Esophagus (tissue), 2 donors: ENCODE measurements around the gene TECTB. TPM values are rescaled to one million over a fixed set of nuclear protein-coding genes. Genes with fewer than 3 reads are reported as not detected.

Experiments used
- H3K27ac ChIP-seq, 2 donors: one replicate each; pipeline ENCODE4 v1.5.1; 2013; ENCODE audit warnings: low read depth in 2 of 2, mild to moderate bottlenecking in 2 of 2, inconsistent platforms in 1 of 2, low read length in 1 of 2, moderate library complexity in 1 of 2
- H3K27me3 ChIP-seq, 2 donors: one replicate each; pipeline ENCODE4 v1.6.1; 2013; ENCODE audit warnings: low read length in 2 of 2, control low read depth in 1 of 2, mild to moderate bottlenecking in 1 of 2; ENCODE audit not compliant: insufficient read depth in 2 of 2, control insufficient read depth in 1 of 2
- H3K36me3 ChIP-seq, 2 donors: one replicate each; pipeline ENCODE4 v1.6.1; 2013; ENCODE audit warnings: low read length in 1 of 2; ENCODE audit not compliant: control insufficient read depth in 2 of 2, insufficient read depth in 2 of 2
- H3K4me1 ChIP-seq, 2 donors: one replicate each; pipeline ENCODE4 v1.6.1; 2013; ENCODE audit warnings: low read length in 1 of 2; ENCODE audit not compliant: control insufficient read depth in 2 of 2, insufficient read depth in 2 of 2
- H3K4me3 ChIP-seq, 2 donors: one replicate each; pipeline ENCODE4 v1.5.1; 2013; ENCODE audit warnings: low read length in 2 of 2, mild to moderate bottlenecking in 2 of 2, low read depth in 1 of 2, moderate library complexity in 1 of 2
- H3K9me3 ChIP-seq, 2 donors: one replicate each; pipeline ENCODE4 v1.6.1; 2013; ENCODE audit warnings: mild to moderate bottlenecking in 2 of 2, low read depth in 1 of 2, low read length in 1 of 2, moderate library complexity in 1 of 2; ENCODE audit not compliant: control insufficient read depth in 2 of 2, insufficient read depth in 1 of 2
- WGBS, 2 donors: extraction: QIAGEN DNeasy Blood & Tissue Kit; methylation state at CpG; one replicate each; pipeline ENCODE4 v1.1.7; 2013; 5-methylcytosine and 5-hydroxymethylcytosine counted together
- polyA plus RNA-seq, 2 donors: library from polyadenylated mRNA; stranded (reverse); fragments of 200-250 nt; gene quantifications; one replicate each; pipeline ENCODE4 v1.2.3, GENCODE V29; 2013
- donor health status: healthy with polysubstance abuse.
- donor health status: Bipolar disorder and iron deficiency.

Gene TECTB
- polyA plus RNA-seq, 2 donors: not detected

- H3K36me3 ChIP-seq: no peaks in the 10 kb centered on the region
- WGBS, 2 donors: 24 to 27% methylated on average over 10 of the region's 10 CpGs
- H3K27ac ChIP-seq: no peak overlapping the region
Observed at GRCh38 chr10:112314822-112315474, 31.7 kb downstream of the TECTB start.

GRCh38 chr10:112327678-112328077, 44.5 kb downstream of the TECTB start:
- H3K4me1 ChIP-seq: peaks cover 0 to 2% of the 10 kb centered on the region in 2 donors
- H3K27ac ChIP-seq: no peak overlapping the region
- no peaks in the 10 kb centered on the region for H3K36me3 ChIP-seq
- H3K4me3 ChIP-seq: no peak overlapping the region
- 82 to 89% methylated on average over 3 of the region's 3 CpGs for WGBS, 2 donors
- no peaks in the 10 kb centered on the region for H3K27me3 ChIP-seq
- no peaks in the 10 kb centered on the region for H3K9me3 ChIP-seq

More at GRCh38 chr10:112314822-112315474, 31.7 kb downstream of the TECTB start:
- Histone ChIP-seq H3K27me3 (peaks cover 0 to 2% of the 10 kb centered on the region in 2 donors), H3K4me1 (no peaks in the 10 kb centered on the region), H3K4me3 (no peak overlapping the region), H3K9me3 (no peaks in the 10 kb centered on the region)

DNA sequence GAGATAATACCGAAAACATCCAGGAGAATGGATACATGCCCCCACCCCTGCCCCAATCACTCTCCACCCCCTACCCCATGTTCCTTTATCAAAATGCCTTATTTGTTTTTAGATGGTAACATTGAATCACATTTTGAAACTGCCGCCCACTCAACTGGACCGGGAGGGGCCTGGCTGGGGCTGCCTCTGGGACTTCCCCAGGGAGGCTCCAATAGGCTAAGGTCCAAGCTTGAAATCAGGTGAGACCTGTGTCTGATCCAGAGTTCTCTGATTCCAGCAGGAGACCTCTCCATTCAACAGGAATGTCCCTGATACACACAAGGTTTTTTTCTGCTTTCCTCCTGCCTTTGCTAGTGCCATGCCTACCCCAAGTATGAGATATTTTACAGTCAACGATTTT, 47.0 kb downstream of the TECTB start:
- Histone ChIP-seq H3K27me3 (no peaks in the 10 kb centered on the region), H3K9me3 (no peaks in the 10 kb centered on the region), H3K4me3 (no peak overlapping the region), H3K4me1 (peaks cover 0 to 2% of the 10 kb centered on the region in 2 donors), H3K36me3 (no peaks in the 10 kb centered on the region), H3K27ac (no peak overlapping the region)
- WGBS, 2 donors: 38 to 50% methylated on average over 4 of the region's 4 CpGs

DNA sequence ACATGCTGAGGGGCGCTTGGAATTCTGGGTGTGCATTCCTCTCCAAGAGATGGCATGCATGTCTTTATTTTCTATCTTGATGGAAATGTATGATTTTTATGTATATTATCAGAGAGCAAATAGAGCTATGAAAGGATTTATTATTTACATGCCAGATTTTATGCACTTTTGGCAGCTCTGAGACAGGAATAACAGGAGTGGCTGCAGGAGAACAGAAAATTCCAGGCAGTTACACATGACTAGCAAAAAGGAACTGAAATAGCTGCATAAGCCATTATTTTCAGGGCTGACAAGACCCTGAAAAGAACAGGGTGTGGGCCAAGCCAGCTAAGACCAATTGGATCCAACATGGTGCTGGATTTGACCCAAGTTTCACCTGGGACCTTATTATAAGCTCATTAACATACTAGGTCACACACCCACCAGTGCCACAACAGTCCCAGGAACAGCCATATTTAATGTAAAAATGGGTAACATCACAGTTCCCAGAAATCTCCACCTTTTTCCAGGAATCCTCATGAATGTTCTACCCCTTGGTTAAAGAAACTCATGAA, 47.5 kb downstream of the TECTB start:
- Histone ChIP-seq H3K27ac (no peak overlapping the region), H3K4me1 (peaks cover 0 to 2% of the 10 kb centered on the region in 2 donors), H3K4me3 (no peak overlapping the region), H3K36me3 (no peaks in the 10 kb centered on the region), H3K9me3 (no peaks in the 10 kb centered on the region), H3K27me3 (no peaks in the 10 kb centered on the region)
- WGBS, 2 donors: 48 to 63% methylated on average over 1 of the region's 1 CpG

DNA sequence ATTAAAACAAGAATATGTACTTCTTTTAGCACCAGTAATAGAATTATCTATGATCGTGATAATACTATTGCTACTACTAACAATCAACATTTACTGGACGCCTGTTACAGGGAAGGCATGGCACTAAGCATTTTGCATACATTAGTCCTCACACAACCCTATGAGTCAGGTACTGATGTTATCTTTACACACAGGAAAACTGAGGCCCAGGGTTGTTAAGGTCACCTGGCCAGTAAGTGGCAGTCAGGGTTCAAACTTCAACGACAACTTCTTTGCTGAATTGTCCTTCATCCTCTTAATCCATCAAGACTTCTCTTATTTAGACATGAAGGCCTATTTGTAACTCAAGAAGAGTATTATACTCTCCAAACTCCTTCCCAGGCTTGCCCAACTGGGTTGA, 48.8 kb downstream of the TECTB start:
- Histone ChIP-seq H3K27ac (no peak overlapping the region), H3K27me3 (no peaks in the 10 kb centered on the region), H3K36me3 (no peaks in the 10 kb centered on the region), H3K4me3 (no peak overlapping the region), H3K4me1 (peaks cover 0 to 2% of the 10 kb centered on the region in 2 donors), H3K9me3 (no peaks in the 10 kb centered on the region)
- WGBS, 2 donors: 68 to 89% methylated on average over 3 of the region's 3 CpGs

- no peak overlapping the region for H3K4me3 ChIP-seq
- H3K27ac ChIP-seq: no peak overlapping the region
- H3K9me3 ChIP-seq: no peaks in the 10 kb centered on the region
- H3K4me1 ChIP-seq: peaks cover 0 to 2% of the 10 kb centered on the region in 2 donors
- 52 to 56% methylated on average over 5 of the region's 5 CpGs for WGBS, 2 donors
- no peaks in the 10 kb centered on the region for H3K36me3 ChIP-seq
- no peaks in the 10 kb centered on the region for H3K27me3 ChIP-seq
Observed at GRCh38 chr10:112332509-112333228, 49.5 kb downstream of the TECTB start.

DNA sequence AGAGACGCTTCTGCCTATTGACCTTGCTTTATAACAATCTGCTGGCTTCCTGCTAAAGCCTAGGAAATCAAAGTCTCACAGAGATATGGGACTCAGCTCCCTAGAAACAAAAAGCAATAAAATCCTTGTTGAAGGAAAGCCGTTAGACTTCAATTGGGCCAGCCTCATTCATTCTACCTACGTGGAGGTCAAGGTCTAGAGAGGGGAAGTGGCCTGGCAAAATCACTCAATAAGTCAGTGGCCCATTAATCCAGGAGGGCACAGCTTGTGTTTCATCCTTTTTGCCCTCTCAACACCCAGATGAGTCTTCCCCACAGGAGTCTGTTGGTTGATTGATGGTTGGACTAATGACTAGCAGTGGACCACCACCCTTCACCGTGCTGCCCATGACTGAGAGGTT, 50.3 kb downstream of the TECTB start:
- peaks cover 0 to 2% of the 10 kb centered on the region in 2 donors for H3K4me1 ChIP-seq
- no peaks in the 10 kb centered on the region for H3K27me3 ChIP-seq
- H3K9me3 ChIP-seq: no peaks in the 10 kb centered on the region
- H3K4me3 ChIP-seq: no peak overlapping the region
- no peak overlapping the region for H3K27ac ChIP-seq
- 61 to 84% methylated on average over 4 of the region's 4 CpGs for WGBS, 2 donors
- H3K36me3 ChIP-seq: no peaks in the 10 kb centered on the region

DNA sequence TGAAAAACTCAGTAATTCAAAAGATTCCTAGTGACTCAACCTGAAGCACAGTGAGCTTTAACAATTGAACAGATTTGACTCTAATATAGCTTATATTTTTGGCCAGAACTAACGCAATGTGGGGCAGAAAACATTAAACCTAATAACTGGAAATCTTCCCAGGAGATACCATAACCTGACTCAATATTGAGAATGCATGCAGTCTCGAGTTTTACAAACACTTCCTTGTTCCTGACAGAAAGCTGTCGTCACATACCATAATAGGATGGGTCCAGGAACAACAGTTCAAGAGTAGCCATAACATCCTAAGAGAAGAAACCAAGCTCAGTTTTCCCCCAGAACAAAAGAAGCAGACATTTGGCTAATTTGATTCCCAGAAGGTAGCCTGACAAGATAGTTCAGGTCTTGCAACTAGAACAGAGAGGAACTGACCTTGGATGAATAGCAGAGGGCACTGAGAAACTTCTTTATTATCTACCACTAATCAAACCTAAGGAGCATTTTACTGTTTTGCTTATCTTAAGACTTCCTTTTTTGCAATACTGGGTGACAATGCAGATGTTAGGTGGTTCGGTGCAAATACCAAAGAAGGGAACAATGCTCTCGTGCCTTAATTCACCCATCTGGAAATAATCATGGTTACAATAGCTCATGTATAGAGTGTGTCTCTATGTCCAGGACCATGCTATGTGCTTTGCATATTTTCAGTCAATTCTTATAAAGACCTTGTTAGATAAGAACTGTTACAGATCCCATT, 52.1 kb downstream of the TECTB start:
- 47 to 56% methylated on average over 5 of the region's 5 CpGs for WGBS, 2 donors
- no peak overlapping the region for H3K27ac ChIP-seq
- no peaks in the 10 kb centered on the region for H3K27me3 ChIP-seq
- no peaks in the 10 kb centered on the region for H3K36me3 ChIP-seq
- H3K9me3 ChIP-seq: no peaks in the 10 kb centered on the region
- H3K4me3 ChIP-seq: no peak overlapping the region
- H3K4me1 ChIP-seq: peaks cover 0 to 2% of the 10 kb centered on the region in 2 donors

- Histone ChIP-seq H3K27ac (no peak overlapping the region), H3K9me3 (no peaks in the 10 kb centered on the region), H3K4me3 (no peak overlapping the region), H3K36me3 (no peaks in the 10 kb centered on the region), H3K27me3 (no peaks in the 10 kb centered on the region), H3K4me1 (no peaks in the 10 kb centered on the region)
- WGBS, 2 donors: 63 to 80% methylated on average over 4 of the region's 4 CpGs
Observed at GRCh38 chr10:112335868-112336265, 52.7 kb downstream of the TECTB start.
